Activated naive CD4-positive, alpha-beta T cell treated with anti-CD3 and anti-CD28 coated beads, Interleukin-2, amount 50 U/mL, for 72 hours (primary cell): ENCODE results near the gene OR8D4. TPM values are rescaled to one million over a fixed set of nuclear protein-coding genes. Genes with fewer than 3 reads are reported as not detected.

Source experiments
- ATAC-seq, 2 donors: fragments of 150-1000 bp; cut with Tn5 transposase; 2 replicates each; pipeline ENCODE4 v1.10.0; 2021; ENCODE audit warnings: mild to moderate bottlenecking in 2 of 2, moderate library complexity in 2 of 2
- DNase-seq, 2 donors: peaks; one replicate each; pipeline ENCODE4 v3.0.0; 2021 to 2022; ENCODE audit warnings: low spot score in 2 of 2
- H3K27ac Mint-ChIP-seq, 2 donors: one replicate each; pipeline ENCODE4 v1.8.0; 2022; ENCODE audit warnings: mild to moderate bottlenecking in 2 of 2, mixed read lengths in 2 of 2
- H3K36me3 Mint-ChIP-seq, 2 donors: one replicate each; pipeline ENCODE4 v1.8.0; 2022; ENCODE audit warnings: mixed read lengths in 2 of 2
- H3K9me3 Mint-ChIP-seq, 2 donors: one replicate each; pipeline ENCODE4 v1.8.0; 2022; ENCODE audit warnings: mixed read lengths in 2 of 2
- total RNA-seq, 2 donors: library from RNA; stranded (reverse); gene quantifications; one replicate each; pipeline ENCODE4 v1.2.3, GENCODE V29; 2022

OR8D4 gene
- total RNA-seq, 2 donors from 2014 or later = not detected

- H3K27ac Mint-ChIP-seq = no peak overlapping the region
- DNase-seq (no peak), ATAC-seq (no peak)
- H3K9me3 Mint-ChIP-seq = no peaks in the 10 kb centered on the region
- H3K36me3 Mint-ChIP-seq = no peaks in the 10 kb centered on the region
Measured at GRCh38 chr11:123945132-123945531, 43.2 kb downstream of the OR8D4 start.

GRCh38 chr11:123956752-123957151 is 54.8 kb downstream of the OR8D4 start:
- no peak overlapping the region for H3K27ac Mint-ChIP-seq
- H3K9me3 Mint-ChIP-seq = peaks cover 8 to 11% of the 10 kb centered on the region in 2 donors
- DNase-seq = no peak
- no peaks in the 10 kb centered on the region for H3K36me3 Mint-ChIP-seq
- ATAC-seq = no peak

Other genes with a start within 250 kb of the OR8D4 start
- gene SCN3B, start 247.5 kb upstream of the OR8D4 start, total RNA-seq = under 1 TPM in 1 of 2 donors, not detected in 1; 0.06 TPM
- gene ZNF202, start 160.5 kb upstream of the OR8D4 start, total RNA-seq = 10 to 100 TPM in 1 of 2 donors, 1 to 10 TPM in 1; 6.9 to 12.2 TPM
- gene OR6X1, start 147.6 kb upstream of the OR8D4 start, total RNA-seq = not detected
- gene OR6M1, start 95.8 kb upstream of the OR8D4 start, total RNA-seq = not detected
- not detected for gene TMEM225, start 16.5 kb upstream of the OR8D4 start, total RNA-seq
- gene OR4D5, start 37.5 kb downstream of the OR8D4 start, total RNA-seq = not detected
- gene OR6T1, start 41.7 kb downstream of the OR8D4 start, total RNA-seq = not detected
- gene OR10S1, start 75.6 kb downstream of the OR8D4 start, total RNA-seq = not detected
- gene OR10G6, start 93.0 kb downstream of the OR8D4 start, total RNA-seq = not detected
- gene OR10G4, start 110.8 kb downstream of the OR8D4 start, total RNA-seq = not detected
- gene OR10G9, start 120.8 kb downstream of the OR8D4 start, total RNA-seq = not detected
- not detected for gene OR10G8, start 124.6 kb downstream of the OR8D4 start, total RNA-seq
- gene OR10G7, start 139.2 kb downstream of the OR8D4 start, total RNA-seq = not detected
- 10 to 100 TPM in 1 of 2 donors, 1 to 10 TPM in 1; 7.7 to 13.7 TPM for gene VWA5A, start 213.3 kb downstream of the OR8D4 start, total RNA-seq